Measurements from ENCODE around the gene OXCT2. TPM values are rescaled to one million over a fixed set of nuclear protein-coding genes. Genes with fewer than 3 reads are reported as not detected.

Gene OXCT2
- total and polyA plus RNA-seq, 2 experiments from 2014 or later, result 0.69 to 3.5 TPM

- H3K79me2 ChIP-seq (ENCODE audit: insufficient read depth), result no peaks in the 10 kb centered on the region
- no peak overlapping the region for H2AFZ ChIP-seq
- TF ChIP-seq EZH2 (IDR thresholded peaks at IDR 0.05; ENCODE audit: insufficient read depth, poor library complexity, severe bottlenecking), result no peak
- no peak for TF ChIP-seq EZH2phosphoT487 (IDR thresholded peaks at IDR 0.05; ENCODE audit: insufficient read depth, low read depth)
- no peak overlapping the region for H3K27ac ChIP-seq
- no peaks in the 10 kb centered on the region for H3F3A ChIP-seq (ENCODE audit: insufficient read depth)
- DNase-seq, result no peak
- H3K4me1 ChIP-seq (ENCODE audit: insufficient read depth), result no peaks in the 10 kb centered on the region
- 85 to 92% methylated on average over 9 of the region's 9 CpGs for WGBS, 2 experiments (ENCODE audit: low coverage in 1 of 2, low lambda C conversion rate in 2 of 2, missing lambda C conversion rate in 2 of 2)
- H3K27me3 ChIP-seq (replicated peaks; ENCODE audit: insufficient read depth), result no peaks in the 10 kb centered on the region
- H3K4me3 ChIP-seq, result no peak overlapping the region
- no peak overlapping the region for H3K4me2 ChIP-seq (ENCODE audit: unreplicated experiment)
- H3K36me3 ChIP-seq (ENCODE audit: low read depth), result peaks cover 17% of the 10 kb centered on the region; the same call in 1 of the 2 replicates
- in situ Hi-C loops (cut with MboI), result no loop called here
- no peak overlapping the region for H3K9ac ChIP-seq
- no peaks in the 10 kb centered on the region for H3K9me3 ChIP-seq (ENCODE audit: low read depth)
- no peaks in the 10 kb centered on the region for H4K20me1 ChIP-seq (ENCODE audit: insufficient read depth)
- no peaks in the 10 kb centered on the region for H3K9me2 ChIP-seq (ENCODE audit: insufficient read depth)
Observed at GRCh38 chr1:39755965-39756659, 15.0 kb downstream of the OXCT2 start.

- Histone ChIP-seq H3K4me1 (ENCODE audit: insufficient read depth) (no peaks in the 10 kb centered on the region), H2AFZ (no peak overlapping the region), H3K4me3 (no peak overlapping the region), H3K27ac (no peak overlapping the region), H3K9ac (no peak overlapping the region), H3F3A (ENCODE audit: insufficient read depth) (no peaks in the 10 kb centered on the region), H3K4me2 (ENCODE audit: unreplicated experiment) (no peak overlapping the region), H3K9me2 (ENCODE audit: insufficient read depth) (no peaks in the 10 kb centered on the region), H4K20me1 (ENCODE audit: insufficient read depth) (no peaks in the 10 kb centered on the region), H3K9me3 (ENCODE audit: low read depth) (no peaks in the 10 kb centered on the region), H3K79me2 (ENCODE audit: insufficient read depth) (no peaks in the 10 kb centered on the region), H3K36me3 (ENCODE audit: low read depth) (peaks cover 28% of the 10 kb centered on the region; the same call in 1 of the 2 replicates), H3K27me3 (replicated peaks; ENCODE audit: insufficient read depth) (no peaks in the 10 kb centered on the region)
- WGBS, 2 experiments (ENCODE audit: low coverage in 1 of 2, low lambda C conversion rate in 2 of 2, missing lambda C conversion rate in 2 of 2), result 61 to 69% methylated on average over 2 of the region's 2 CpGs
- no peak for DNase-seq
- in situ Hi-C loops (cut with MboI), result no loop called here
- TF ChIP-seq EZH2 (IDR thresholded peaks at IDR 0.05; ENCODE audit: insufficient read depth, poor library complexity, severe bottlenecking) (no peak), EZH2phosphoT487 (IDR thresholded peaks at IDR 0.05; ENCODE audit: insufficient read depth, low read depth) (no peak)
Observed at GRCh38 chr1:39754906-39755504, 16.1 kb downstream of the OXCT2 start.

- peaks cover 34% of the 10 kb centered on the region; the same call in 1 of the 2 replicates for H3K36me3 ChIP-seq (ENCODE audit: low read depth)
- H3F3A ChIP-seq (ENCODE audit: insufficient read depth), result no peaks in the 10 kb centered on the region
- H3K4me3 ChIP-seq, result no peak overlapping the region
- H3K27ac ChIP-seq, result no peak overlapping the region
- 79 to 81% methylated on average over 2 of the region's 2 CpGs for WGBS, 2 experiments (ENCODE audit: low coverage in 1 of 2, low lambda C conversion rate in 2 of 2, missing lambda C conversion rate in 2 of 2)
- peak; percentile 8 for DNase-seq
- H3K27me3 ChIP-seq (replicated peaks; ENCODE audit: insufficient read depth), result no peaks in the 10 kb centered on the region
- H3K9me2 ChIP-seq (ENCODE audit: insufficient read depth), result no peaks in the 10 kb centered on the region
- H3K9ac ChIP-seq, result no peak overlapping the region
- no peaks in the 10 kb centered on the region for H3K4me1 ChIP-seq (ENCODE audit: insufficient read depth)
- H3K79me2 ChIP-seq (ENCODE audit: insufficient read depth), result no peaks in the 10 kb centered on the region
- in situ Hi-C loops (cut with MboI), result no loop called here
- no peak overlapping the region for H2AFZ ChIP-seq
- no peak for TF ChIP-seq EZH2phosphoT487 (IDR thresholded peaks at IDR 0.05; ENCODE audit: insufficient read depth, low read depth)
- TF ChIP-seq EZH2 (IDR thresholded peaks at IDR 0.05; ENCODE audit: insufficient read depth, poor library complexity, severe bottlenecking), result no peak
- H4K20me1 ChIP-seq (ENCODE audit: insufficient read depth), result no peaks in the 10 kb centered on the region
- no peaks in the 10 kb centered on the region for H3K9me3 ChIP-seq (ENCODE audit: low read depth)
- H3K4me2 ChIP-seq (ENCODE audit: unreplicated experiment), result no peak overlapping the region
Observed at GRCh38 chr1:39754026-39754570, 17.1 kb downstream of the OXCT2 start.

GRCh38 chr1:39753132-39754025 lies 17.8 kb downstream of the OXCT2 start:
- Histone ChIP-seq H3K9me2 (ENCODE audit: insufficient read depth) (no peaks in the 10 kb centered on the region), H3F3A (ENCODE audit: insufficient read depth) (no peaks in the 10 kb centered on the region), H2AFZ (no peak overlapping the region), H3K4me1 (ENCODE audit: insufficient read depth) (no peaks in the 10 kb centered on the region), H3K36me3 (ENCODE audit: low read depth) (peaks cover 39% of the 10 kb centered on the region; the same call in 1 of the 2 replicates), H3K27me3 (replicated peaks; ENCODE audit: insufficient read depth) (no peaks in the 10 kb centered on the region), H3K9ac (no peak overlapping the region), H3K79me2 (ENCODE audit: insufficient read depth) (no peaks in the 10 kb centered on the region), H3K4me3 (no peak overlapping the region), H3K27ac (no peak overlapping the region), H3K9me3 (ENCODE audit: low read depth) (no peaks in the 10 kb centered on the region), H4K20me1 (ENCODE audit: insufficient read depth) (no peaks in the 10 kb centered on the region), H3K4me2 (ENCODE audit: unreplicated experiment) (no peak overlapping the region)
- TF ChIP-seq EZH2 (IDR thresholded peaks at IDR 0.05; ENCODE audit: insufficient read depth, poor library complexity, severe bottlenecking) (no peak), EZH2phosphoT487 (IDR thresholded peaks at IDR 0.05; ENCODE audit: insufficient read depth, low read depth) (no peak)
- 96 to 98% methylated on average over 16 of the region's 16 CpGs for WGBS, 2 experiments (ENCODE audit: low coverage in 1 of 2, low lambda C conversion rate in 2 of 2, missing lambda C conversion rate in 2 of 2)
- DNase-seq, result no peak
- in situ Hi-C loops (cut with MboI), result no loop called here
